ENCODE data around the gene CCNO.

Gene CCNO

DNA sequence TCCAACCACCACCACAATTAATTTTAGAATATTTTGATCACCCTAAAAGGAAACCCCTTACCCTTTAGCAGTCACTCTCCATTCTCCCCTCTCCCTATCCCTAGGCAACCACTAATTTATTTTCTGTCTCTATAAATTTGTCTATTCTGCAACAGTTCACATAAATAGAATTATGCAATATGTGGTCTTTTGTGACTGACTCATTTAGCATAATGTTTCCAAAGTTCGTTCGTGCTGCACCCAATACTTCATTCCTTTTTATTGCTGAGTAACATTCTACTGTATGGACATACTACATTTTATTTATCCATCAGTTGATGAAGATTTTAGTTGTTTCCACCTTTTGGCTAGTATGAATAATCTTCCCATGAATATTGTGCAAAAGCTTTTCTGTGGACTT, 42.2 kb downstream of the CCNO start:
- no peak for DNase-seq (ENCODE audit: low spot score)
- TF ChIP-seq CTCF (IDR thresholded peaks at IDR 0.05; ENCODE audit: extremely low read depth, missing control alignments), result no peak

DNA sequence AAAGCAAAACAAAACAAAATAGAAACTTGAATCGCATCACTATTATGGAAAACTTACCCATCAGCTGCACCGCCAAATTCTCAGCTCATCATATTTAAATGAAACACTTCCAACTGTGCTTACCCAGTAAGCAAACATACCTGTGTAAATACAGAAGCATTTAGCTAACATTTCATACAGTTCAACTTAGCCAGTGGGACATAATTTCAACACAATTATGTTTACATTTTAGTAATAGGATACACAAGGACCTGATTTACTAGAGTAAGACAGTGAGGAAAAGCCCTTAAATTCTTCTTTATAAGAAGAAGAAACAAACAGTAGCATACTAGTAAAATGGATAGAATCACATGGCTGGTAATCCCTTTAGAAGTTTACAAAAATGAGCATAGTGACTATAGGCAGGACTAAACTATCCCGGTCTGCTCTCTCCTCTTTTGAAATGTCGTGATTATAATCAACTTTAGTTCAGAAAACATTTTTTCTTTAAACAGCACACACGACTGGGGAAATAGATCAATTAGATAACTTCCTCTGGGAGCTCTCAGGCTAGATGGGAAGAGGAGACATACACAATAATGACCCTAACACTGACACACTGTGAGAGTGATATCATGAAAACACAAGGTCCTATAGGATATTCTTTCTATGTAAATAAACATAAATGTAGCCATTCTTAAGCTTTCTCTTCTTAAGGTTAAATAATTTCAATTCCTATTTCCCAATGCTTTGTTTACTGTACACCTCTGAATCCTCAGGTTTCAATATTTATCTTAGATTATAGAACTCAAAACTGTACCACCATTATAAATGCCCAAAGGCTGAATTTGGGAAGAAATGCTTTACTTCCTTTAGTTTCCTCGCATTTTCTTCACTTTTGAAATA, 44.5 kb downstream of the CCNO start:
- TF ChIP-seq CTCF (IDR thresholded peaks at IDR 0.05; ENCODE audit: extremely low read depth, missing control alignments), result no peak
- DNase-seq (ENCODE audit: low spot score), result no peak

- DNase-seq (ENCODE audit: low spot score), result no peak
- TF ChIP-seq CTCF (IDR thresholded peaks at IDR 0.05; ENCODE audit: extremely low read depth, missing control alignments), result no peak
Measured at GRCh38 chr5:55187370-55187769, 46.0 kb downstream of the CCNO start.
